Uterus (tissue), 2 donors: Measurements from ENCODE around the gene S1PR1.

ENCODE experiments used
- POLR2A ChIP-seq, 2 donors: fragments of 450-650 bp; IDR thresholded peaks; one replicate each; pipeline ENCODE4 v1.6.1; 2016; ENCODE audit warnings: antibody characterized with exemption in 2 of 2, mild to moderate bottlenecking in 1 of 2, moderate library complexity in 1 of 2
- TF ChIP-seq, protein P1 (sequence below), 4 experiments: fragments of 200-600 bp in 2 of 4; fragments of 450-650 bp in 2 of 4; sonication (generic) in 2 of 4; IDR thresholded peaks; one replicate each; pipeline ENCODE4 v1.5.1; 2016 to 2019; ENCODE audit warnings: antibody characterized with exemption in 4 of 4, mild to moderate bottlenecking in 2 of 4, moderate library complexity in 1 of 4

DNA sequence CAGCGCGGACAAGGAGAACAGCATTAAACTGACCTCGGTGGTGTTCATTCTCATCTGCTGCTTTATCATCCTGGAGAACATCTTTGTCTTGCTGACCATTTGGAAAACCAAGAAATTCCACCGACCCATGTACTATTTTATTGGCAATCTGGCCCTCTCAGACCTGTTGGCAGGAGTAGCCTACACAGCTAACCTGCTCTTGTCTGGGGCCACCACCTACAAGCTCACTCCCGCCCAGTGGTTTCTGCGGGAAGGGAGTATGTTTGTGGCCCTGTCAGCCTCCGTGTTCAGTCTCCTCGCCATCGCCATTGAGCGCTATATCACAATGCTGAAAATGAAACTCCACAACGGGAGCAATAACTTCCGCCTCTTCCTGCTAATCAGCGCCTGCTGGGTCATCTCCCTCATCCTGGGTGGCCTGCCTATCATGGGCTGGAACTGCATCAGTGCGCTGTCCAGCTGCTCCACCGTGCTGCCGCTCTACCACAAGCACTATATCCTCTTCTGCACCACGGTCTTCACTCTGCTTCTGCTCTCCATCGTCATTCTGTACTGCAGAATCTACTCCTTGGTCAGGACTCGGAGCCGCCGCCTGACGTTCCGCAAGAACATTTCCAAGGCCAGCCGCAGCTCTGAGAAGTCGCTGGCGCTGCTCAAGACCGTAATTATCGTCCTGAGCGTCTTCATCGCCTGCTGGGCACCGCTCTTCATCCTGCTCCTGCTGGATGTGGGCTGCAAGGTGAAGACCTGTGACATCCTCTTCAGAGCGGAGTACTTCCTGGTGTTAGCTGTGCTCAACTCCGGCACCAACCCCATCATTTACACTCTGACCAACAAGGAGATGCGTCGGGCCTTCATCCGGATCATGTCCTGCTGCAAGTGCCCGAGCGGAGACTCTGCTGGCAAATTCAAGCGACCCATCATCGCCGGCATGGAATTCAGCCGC is 2.5 kb downstream of the S1PR1 start:
- TF ChIP-seq, protein P1, sequence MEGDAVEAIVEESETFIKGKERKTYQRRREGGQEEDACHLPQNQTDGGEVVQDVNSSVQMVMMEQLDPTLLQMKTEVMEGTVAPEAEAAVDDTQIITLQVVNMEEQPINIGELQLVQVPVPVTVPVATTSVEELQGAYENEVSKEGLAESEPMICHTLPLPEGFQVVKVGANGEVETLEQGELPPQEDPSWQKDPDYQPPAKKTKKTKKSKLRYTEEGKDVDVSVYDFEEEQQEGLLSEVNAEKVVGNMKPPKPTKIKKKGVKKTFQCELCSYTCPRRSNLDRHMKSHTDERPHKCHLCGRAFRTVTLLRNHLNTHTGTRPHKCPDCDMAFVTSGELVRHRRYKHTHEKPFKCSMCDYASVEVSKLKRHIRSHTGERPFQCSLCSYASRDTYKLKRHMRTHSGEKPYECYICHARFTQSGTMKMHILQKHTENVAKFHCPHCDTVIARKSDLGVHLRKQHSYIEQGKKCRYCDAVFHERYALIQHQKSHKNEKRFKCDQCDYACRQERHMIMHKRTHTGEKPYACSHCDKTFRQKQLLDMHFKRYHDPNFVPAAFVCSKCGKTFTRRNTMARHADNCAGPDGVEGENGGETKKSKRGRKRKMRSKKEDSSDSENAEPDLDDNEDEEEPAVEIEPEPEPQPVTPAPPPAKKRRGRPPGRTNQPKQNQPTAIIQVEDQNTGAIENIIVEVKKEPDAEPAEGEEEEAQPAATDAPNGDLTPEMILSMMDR (IDR thresholded peaks at IDR 0.05) = no peak
- TF ChIP-seq POLR2A (IDR thresholded peaks at IDR 0.05) = no peak
